GM21576 (cell line): ENCODE data around the gene GPR108.
"Not testable (repeated sequence)": the region's sequence is repeated elsewhere in the genome, so short reads cannot be mapped to it uniquely, and the experiment has no call there.

Source experiments
- ATAC-seq: cut with Tn5 transposase; IDR thresholded peaks from one replicate; pipeline ENCODE4 v1.9.1; 2021; ENCODE audit warnings: mild to moderate bottlenecking, moderate library complexity; ENCODE audit not compliant: unreplicated experiment

GPR108 gene

GRCh38 chr19:6737284-6737872, at the start of gene GPR108:
Gene GPR108, minus strand, starts transcription at chr19:6737580. Its CDS starts 4 bp downstream, at chr19:6737576.
- ATAC-seq: peak; percentile 51

- ATAC-seq: no peak
Measured at GRCh38 chr19:6779206-6779605, 41.8 kb upstream of the GPR108 start.

GRCh38 chr19:6778386-6778785, 41.0 kb upstream of the GPR108 start:
- no peak for ATAC-seq

GRCh38 chr19:6777434-6777833, 40.1 kb upstream of the GPR108 start:
- ATAC-seq: no peak

GRCh38 chr19:6776999-6777398, 39.6 kb upstream of the GPR108 start:
- ATAC-seq: no peak

GRCh38 chr19:6776045-6776444, 38.7 kb upstream of the GPR108 start:
- not testable (repeated sequence) for ATAC-seq

- ATAC-seq: no peak
Measured at GRCh38 chr19:6774821-6775707, 37.7 kb upstream of the GPR108 start.

- ATAC-seq: no peak
Measured at GRCh38 chr19:6773323-6773931, 36.0 kb upstream of the GPR108 start.

- ATAC-seq: no peak
Measured at GRCh38 chr19:6772866-6773322, 35.5 kb upstream of the GPR108 start.

- ATAC-seq: no peak
Measured at GRCh38 chr19:6772028-6772865, 34.9 kb upstream of the GPR108 start, which contains the start of gene VAV1. Gene VAV1, plus strand, starts transcription at chr19:6772708. Its CDS starts 100 bp downstream, at chr19:6772808.

GRCh38 chr19:6771648-6772027, 34.3 kb upstream of the GPR108 start:
- ATAC-seq: not testable (repeated sequence)

- ATAC-seq: no peak
Measured at GRCh38 chr19:6769006-6769619, 31.7 kb upstream of the GPR108 start.

GRCh38 chr19:6768236-6768785, 30.9 kb upstream of the GPR108 start:
- no peak for ATAC-seq

GRCh38 chr19:6767357-6768235, 30.2 kb upstream of the GPR108 start, which contains the start of gene SH2D3A:
Gene SH2D3A, minus strand, starts transcription at chr19:6767435. Its CDS starts 3,687 bp downstream, at chr19:6763748.
- peak; percentile 60 for ATAC-seq

- ATAC-seq: peak; percentile 25
Measured at GRCh38 chr19:6767081-6767356, 29.6 kb upstream of the GPR108 start.

GRCh38 chr19:6766357-6767080, 29.1 kb upstream of the GPR108 start:
- ATAC-seq: no peak

GRCh38 chr19:6765738-6766356, 28.5 kb upstream of the GPR108 start:
- no peak for ATAC-seq

- not testable (repeated sequence) for ATAC-seq
Measured at GRCh38 chr19:6762253-6762797, 24.9 kb upstream of the GPR108 start.
